ENCODE measurements around the gene EPS15.
A peak's percentile ranks its signal among the peaks of the same experiment; 100 is the strongest.
"Not testable (repeated sequence)": the region's sequence is repeated elsewhere in the genome, so short reads cannot be mapped to it uniquely, and the experiment has no call there.

The EPS15 gene

DNA sequence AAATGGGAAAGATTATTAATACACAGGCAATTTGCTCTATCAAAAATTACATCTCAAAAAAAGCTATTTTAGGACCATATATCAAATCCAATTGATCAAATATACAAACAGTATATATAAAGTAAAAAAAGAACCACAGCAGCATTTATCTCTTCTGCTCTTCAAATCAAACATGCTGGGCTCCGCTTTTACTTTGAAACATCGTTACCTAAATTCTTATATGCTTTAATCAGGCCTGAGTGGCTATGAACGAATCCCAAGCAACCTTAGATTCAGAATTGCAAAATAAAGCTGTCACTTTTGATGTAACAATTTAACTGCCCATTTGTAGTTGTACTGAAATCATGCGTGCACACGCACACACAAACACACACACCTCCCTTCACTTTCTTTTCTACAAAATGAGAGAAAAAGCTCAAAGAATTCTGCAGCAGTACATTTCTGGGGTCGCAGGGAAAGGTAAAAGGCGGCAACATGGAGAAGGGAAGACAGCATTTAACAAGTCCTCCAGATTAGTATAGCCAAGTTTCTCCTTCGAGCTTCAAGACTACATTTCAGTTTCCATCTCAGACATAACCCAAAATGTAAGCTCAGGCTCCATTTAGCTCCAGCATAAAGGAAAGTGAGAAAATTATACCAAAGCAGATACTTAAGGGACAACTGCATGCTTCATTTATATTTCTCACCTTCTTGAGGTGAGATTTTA, 96.5 kb downstream of the EPS15 start:
- no peak for DNase-seq

DNA sequence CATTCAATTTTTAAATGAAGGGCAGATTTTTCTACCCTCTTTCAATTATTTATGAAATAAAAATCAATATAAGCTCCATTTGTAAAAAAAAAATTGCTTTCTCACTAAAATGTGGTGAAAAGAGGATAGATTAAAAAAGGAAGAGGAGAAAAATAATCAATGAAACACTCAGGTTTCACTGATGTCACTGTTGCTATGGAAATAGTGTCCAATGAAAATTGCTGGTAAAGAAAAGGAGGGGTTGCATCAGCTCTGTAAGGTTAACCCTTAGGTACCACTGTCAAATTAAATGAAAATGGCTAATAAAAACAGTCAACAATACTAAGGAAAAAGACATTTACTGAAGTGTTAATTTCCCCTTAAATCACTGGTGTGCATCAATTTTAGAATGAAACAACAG, 97.1 kb downstream of the EPS15 start:
- DNase-seq, result peak; percentile 28

GRCh38 chr1:51420867-51421627, 98.0 kb downstream of the EPS15 start:
- no peak for DNase-seq

DNA sequence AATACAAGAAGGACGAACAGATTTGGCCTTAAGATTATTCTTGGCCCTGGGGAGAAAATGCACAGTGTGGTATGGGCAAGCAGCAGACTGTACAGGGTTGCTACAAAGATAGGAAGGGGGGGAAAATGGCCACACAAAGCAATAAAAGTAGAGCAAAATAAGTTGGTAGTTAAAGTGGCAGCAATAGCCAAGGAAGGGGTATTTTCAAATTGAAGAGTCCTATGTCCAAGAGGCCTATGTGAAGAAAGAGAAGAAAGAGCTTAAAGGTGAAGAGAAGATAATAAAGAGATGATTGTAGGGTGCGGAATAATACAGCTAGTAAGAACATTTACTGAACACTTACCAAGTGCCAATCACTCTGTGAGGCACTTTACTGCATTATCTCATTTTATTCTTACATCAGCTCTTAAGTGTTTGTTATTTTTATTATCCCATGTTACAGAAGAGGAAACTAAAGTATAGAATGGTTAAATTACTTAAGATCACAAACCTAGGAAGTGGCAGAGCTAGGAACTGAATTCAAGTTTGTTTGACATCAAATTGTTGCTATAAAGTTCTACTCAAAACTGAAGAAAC, 100.6 kb downstream of the EPS15 start:
- DNase-seq, result no peak

GRCh38 chr1:51417496-51418383, 101.3 kb downstream of the EPS15 start:
- no peak for DNase-seq

DNA sequence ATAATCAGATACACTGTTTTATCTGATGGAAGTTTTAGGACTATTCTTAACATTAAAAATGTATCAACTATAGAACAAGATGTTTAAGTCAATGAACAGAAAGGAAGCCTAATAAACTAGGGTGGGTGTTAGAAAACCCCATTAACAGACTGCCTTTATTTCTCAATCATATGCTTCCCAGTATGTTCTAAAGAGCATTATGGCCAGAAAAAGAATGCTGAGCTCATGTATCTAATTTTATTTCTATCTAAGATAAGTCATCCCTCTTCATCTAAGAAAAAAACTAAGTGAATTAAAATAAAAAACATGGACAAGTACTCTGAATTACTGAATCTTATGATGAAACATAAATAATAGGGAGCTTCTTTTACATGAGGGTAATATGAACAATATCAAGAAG, 102.2 kb downstream of the EPS15 start:
- DNase-seq, result no peak

DNA sequence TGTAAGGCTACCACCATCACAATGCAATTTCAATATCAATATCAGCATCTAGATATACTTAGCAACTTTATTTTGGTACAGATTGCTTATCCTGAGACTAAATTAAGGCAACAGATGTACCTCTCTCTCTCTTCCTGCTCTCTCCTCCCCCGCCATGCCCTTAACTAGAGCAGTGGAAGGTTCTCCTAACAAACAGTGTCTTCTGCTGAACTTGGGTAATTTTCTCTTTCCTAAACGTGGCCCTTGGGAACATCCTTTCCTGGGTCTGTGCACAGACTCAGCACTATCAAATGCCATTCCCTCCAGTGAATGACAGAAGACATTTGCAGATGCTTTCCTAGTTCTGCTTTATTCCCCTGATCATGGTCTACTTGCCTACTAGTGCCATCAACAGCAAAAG, 103.1 kb downstream of the EPS15 start:
- peak; percentile 1 for DNase-seq

DNA sequence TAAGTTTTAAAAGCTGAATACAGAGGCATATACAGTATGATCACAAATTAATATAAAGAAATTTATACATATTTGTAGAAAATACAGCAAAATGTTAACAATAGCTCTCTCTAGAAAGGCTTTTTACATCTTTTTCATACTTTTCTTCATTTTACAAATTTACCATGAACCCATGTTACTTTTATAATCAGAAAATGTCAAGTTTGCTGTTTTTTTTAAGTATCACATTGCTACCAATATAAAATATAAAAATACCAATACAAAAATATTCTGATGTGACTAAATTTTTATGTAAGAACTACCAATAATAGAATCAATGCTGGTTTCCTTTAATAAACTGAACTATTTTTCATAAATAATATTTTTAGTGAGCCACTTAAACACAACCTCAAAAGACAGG, 104.3 kb downstream of the EPS15 start:
- DNase-seq, result no peak

GRCh38 chr1:51411820-51412219, 107.2 kb downstream of the EPS15 start:
- DNase-seq, result not testable (repeated sequence)

DNA sequence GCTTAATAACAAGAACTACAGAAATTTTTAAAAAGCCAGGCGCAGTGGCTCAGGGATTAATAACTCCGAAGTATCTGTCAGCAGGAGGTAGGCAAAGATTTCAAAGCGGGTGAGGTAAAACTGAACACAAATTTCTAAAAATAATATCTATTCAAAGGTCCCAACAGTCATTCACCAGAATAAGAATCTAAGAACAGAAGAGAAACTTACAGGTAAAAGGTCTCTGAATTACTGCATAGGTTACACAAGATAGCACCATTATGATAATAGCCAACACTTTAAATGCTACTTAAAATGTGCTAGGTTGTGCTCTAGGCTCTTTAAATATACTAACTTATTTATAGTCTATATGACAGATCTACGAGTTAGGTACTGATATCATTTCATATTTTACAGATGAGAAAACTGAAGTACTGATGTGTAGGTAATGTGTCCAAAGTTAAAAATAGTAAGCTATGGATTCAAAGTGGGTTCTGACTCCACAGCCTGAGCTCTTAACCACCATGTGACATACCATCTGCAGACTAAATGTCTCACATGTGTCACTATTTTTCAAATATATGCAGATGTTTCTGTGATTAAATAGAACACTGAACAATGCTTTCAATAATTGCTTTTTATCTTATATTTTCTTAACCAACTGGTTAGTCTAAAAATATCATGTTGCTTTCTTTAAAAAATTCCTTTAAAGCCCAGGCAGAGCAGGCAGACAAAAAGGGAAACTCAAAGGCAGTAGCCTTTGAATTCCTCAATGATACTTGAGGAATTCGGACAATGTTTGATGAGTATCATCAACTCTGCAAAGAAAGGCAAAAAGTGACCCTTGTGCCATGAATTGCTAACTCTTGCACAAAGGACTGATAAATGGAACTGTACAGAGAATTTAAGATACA, 108.3 kb downstream of the EPS15 start:
- no peak for DNase-seq

DNA sequence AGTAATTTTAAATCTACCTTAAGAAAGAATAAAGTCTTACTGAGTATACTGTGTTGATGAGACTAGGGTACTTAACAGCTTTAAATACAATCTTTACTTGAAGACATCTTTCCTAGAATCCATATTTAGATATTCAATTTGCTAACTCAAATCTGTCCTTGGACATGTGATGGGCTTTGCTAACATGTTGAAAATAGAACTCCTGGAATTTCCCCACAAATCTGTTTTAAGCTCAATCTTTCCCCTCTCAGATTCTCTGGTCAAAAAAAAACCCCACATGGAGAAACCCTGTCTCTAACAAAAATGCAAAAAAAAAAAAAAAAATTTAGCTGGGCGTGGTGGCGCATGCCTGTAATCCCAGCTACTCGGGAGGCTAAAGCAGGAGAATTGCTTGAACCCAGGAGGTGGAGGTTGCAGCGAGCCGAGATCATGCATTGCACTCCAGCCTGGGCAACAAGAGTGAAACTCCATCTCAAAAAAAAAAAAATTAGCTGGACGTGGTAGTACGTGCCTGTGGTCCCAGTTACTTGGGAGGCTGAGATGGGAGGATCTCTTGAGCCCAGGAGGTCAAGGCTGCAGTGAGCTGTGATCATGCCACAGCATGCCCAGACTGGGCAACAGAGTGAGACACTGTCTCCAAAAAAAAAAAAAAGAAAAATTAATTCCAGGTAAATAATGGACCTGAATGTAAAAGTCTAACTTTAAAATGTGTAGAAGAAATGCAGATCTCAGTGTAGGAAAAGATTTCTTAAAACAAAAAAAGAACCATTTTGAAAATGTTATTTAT, 109.1 kb downstream of the EPS15 start:
- DNase-seq, result not testable (repeated sequence)

- DNase-seq, result no peak
Observed at GRCh38 chr1:51392241-51392640, 126.8 kb downstream of the EPS15 start.

DNA sequence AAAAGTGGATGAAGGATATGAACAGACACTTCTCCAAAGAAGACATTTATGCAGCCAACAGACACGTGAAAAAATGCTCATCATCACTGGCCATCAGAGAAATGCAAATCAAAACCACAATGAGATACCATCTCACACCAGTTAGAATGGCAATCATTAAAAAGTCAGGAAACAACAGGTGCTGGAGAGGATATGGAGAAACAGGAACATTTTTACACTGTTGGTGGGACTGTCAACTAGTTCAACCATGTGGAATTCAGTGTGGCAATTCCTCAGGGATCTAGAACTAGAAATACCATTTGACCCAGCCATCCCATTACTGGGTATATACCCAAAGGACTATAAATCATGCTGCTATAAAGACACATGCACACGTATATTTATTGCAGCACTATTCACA, 128.4 kb downstream of the EPS15 start:
- DNase-seq, result not testable (repeated sequence)

DNA sequence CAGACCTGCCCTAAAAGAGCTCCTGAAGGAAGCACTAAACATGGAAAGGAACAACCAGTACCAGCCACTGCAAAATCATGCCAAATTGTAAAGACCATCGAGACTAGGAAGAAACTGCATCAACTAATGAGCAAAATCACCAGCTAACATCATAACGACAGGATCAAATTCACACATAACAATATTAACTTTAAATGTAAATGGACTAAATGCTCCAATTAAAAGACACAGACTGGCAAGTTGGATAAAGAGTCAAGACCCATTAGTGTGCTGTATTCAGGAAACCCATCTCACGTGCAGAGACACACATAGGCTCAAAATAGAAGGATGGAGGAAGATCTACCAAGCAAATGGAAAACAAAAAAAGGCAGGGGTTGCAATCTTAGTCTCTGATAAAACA, 131.8 kb downstream of the EPS15 start:
- DNase-seq, result not testable (repeated sequence)

- not testable (repeated sequence) for DNase-seq
Observed at GRCh38 chr1:51386259-51386658, 132.8 kb downstream of the EPS15 start.

DNA sequence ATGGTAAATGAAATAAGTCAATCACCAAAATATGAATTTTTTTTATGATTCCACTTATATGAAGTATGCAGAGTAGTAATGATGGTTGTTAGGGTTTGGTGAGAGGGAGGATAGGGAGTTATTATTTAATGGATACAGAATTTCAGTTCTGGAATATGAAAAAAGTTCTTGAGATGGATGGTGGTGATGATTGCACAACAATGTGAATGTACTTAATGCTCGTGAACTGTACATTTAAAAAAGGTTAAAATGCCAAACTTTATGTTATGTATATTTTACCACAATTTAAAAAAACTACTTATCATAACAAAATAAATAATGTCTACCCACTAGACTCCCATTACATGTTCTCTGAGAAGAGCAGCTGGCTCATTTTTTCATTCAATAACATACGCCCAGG, 133.3 kb downstream of the EPS15 start:
- DNase-seq, result no peak

DNA sequence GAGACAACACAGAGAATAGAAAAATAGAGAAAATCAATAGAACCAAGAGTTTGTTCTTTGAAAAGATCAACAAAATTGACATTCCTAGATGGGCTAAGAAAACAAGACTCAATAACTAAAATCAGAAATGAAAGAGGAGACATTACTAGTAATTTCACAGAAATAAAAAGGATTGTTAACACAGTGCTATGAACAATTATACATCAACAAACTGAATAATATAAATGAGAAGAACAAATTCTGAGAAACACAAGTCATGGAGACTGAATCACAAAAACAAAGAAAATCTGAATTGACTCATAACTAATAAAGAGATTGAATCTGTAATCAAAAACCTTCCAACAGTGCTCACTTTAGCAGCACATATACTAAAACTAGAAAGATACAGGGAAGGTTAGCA, 137.1 kb downstream of the EPS15 start:
- no peak for DNase-seq

GRCh38 chr1:51380936-51381335, 138.1 kb downstream of the EPS15 start:
- no peak for DNase-seq

- no peak for DNase-seq
Observed at GRCh38 chr1:51378871-51379270, 140.2 kb downstream of the EPS15 start.

DNA sequence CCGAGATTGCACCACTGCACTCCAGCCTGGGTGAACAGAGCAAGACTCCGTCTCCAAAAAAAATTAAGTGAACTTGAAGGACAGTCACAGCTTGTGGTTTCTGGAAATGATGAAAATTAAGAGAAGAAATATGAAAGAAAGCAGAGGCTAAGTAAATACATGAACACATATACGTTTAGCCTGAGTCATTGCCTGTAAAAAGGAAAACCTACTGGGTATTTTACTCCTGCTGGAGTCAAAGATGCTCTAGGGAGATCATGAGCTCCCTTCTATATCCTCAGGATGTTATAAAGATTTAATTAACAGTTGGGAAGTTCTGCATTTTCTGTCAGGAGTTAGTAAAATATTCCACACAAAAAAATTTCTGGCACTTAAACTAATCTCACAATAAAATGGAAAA, 145.2 kb downstream of the EPS15 start:
- DNase-seq, result no peak

DNA sequence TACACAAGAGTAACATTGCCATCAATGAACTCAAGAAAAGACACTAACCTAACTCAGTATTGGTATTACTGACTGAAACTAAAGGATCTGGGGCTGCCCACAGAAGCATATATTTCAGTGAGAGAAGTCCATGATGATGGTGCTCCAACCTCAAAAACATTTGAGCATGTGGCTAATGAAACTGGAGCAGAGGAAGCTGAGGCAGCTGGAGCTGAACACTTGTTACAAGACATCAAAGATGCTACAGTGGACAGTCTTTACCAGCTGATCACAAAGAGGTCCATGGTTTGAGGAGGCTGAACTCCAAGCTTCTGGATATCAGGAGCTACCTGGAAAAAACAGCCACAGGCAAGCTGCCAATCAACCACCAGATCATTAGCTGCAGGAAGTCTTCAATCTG, 146.5 kb downstream of the EPS15 start:
- no peak for DNase-seq
